Hepatocyte (in vitro differentiated cells): Measurements from ENCODE around the gene NEURL4. TPM values are rescaled to one million over a fixed set of nuclear protein-coding genes. Genes with fewer than 3 reads are reported as not detected.
A peak's percentile ranks its signal among the peaks of the same experiment; 100 is the strongest.

Source experiments
- DNase-seq: peaks from one replicate; pipeline ENCODE4 v3.0.0-alpha.2; 2016; ENCODE audit warnings: low spot score
- H2AFZ ChIP-seq: fragments of 200-600 bp; sonication (generic); 2 replicates; pipeline ENCODE4 v1.6.0; 2016; ENCODE audit warnings: antibody characterized with exemption, mild to moderate bottlenecking
- H3K27ac ChIP-seq: fragments of 200-600 bp; sonication (generic); 2 replicates; pipeline ENCODE4 v1.5.1; 2016; ENCODE audit warnings: mild to moderate bottlenecking
- H3K27me3 ChIP-seq: fragments of 200-600 bp; sonication (generic); 2 replicates; pipeline ENCODE4 v1.6.1; 2016
- H3K36me3 ChIP-seq: fragments of 200-600 bp; sonication (generic); replicated peaks from 2 replicates; pipeline ENCODE4 v1.5.1; 2016; ENCODE audit warnings: low read depth; ENCODE audit not compliant: insufficient read depth
- H3K4me1 ChIP-seq: fragments of 200-600 bp; sonication (generic); 2 replicates; pipeline ENCODE4 v1.5.1; 2016; ENCODE audit warnings: mild to moderate bottlenecking, moderate library complexity; ENCODE audit not compliant: insufficient read depth
- H3K4me2 ChIP-seq: fragments of 200-600 bp; sonication (generic); 2 replicates; pipeline ENCODE4 v1.6.0; 2016
- H3K4me3 ChIP-seq: fragments of 200-600 bp; sonication (generic); 2 replicates; pipeline ENCODE4 v1.5.1; 2016; ENCODE audit warnings: mild to moderate bottlenecking
- H3K79me2 ChIP-seq: fragments of 200-600 bp; sonication (generic); 2 replicates; pipeline ENCODE4 v1.6.0; 2017; ENCODE audit warnings: mild to moderate bottlenecking
- H3K9me2 ChIP-seq: fragments of 200-600 bp; sonication (generic); replicated peaks from 2 replicates; pipeline ENCODE4 v1.6.0; 2017; ENCODE audit warnings: mild to moderate bottlenecking; ENCODE audit not compliant: insufficient read depth
- H3K9me3 ChIP-seq: fragments of 200-600 bp; sonication (generic); 2 replicates; pipeline ENCODE4 v1.5.1; 2016; ENCODE audit warnings: low read depth, mild to moderate bottlenecking
- H4K20me1 ChIP-seq: fragments of 200-600 bp; sonication (generic); 2 replicates; pipeline ENCODE4 v1.6.0; 2016; ENCODE audit warnings: mild to moderate bottlenecking; ENCODE audit not compliant: insufficient read depth, poor library complexity, severe bottlenecking
- CTCF ChIP-seq: fragments of 200-600 bp; sonication (generic); IDR thresholded peaks from 2 replicates; pipeline ENCODE4 v1.5.1; 2016; ENCODE audit warnings: antibody characterized with exemption, mild to moderate bottlenecking; ENCODE audit not compliant: poor library complexity
- EZH2 ChIP-seq: fragments of 200-600 bp; sonication (generic); IDR thresholded peaks from 2 replicates; pipeline ENCODE4 v1.6.1; 2016; ENCODE audit warnings: antibody characterized with exemption, mild to moderate bottlenecking, borderline replicate concordance
- EZH2phosphoT487 ChIP-seq: fragments of 200-600 bp; sonication (generic); IDR thresholded peaks from one replicate; pipeline ENCODE4 v1.6.1; 2018; ENCODE audit warnings: antibody characterized with exemption, mild to moderate bottlenecking, low read depth, moderate library complexity; ENCODE audit not compliant: unreplicated experiment, severe bottlenecking
- WGBS: methylation state at CpG from one replicate; pipeline ENCODE4 v1.1.6; 2016; ENCODE audit warnings: low lambda C conversion rate; ENCODE audit errors: missing lambda C conversion rate; 5-methylcytosine and 5-hydroxymethylcytosine counted together
- polyA plus RNA-seq: library from polyadenylated mRNA; unstranded; fragments of >200 nt; fragmentation: Nextera tagmentation; extraction: Ambion mirVana; gene quantifications from 2 replicates; pipeline ENCODE4 v1.2.1, GENCODE V29; 2016
- total RNA-seq: library from RNA; depleted of rRNA; stranded (reverse); fragments of >200 nt; gene quantifications from 2 replicates; pipeline ENCODE4 v1.2.3, GENCODE V29; 2014

The NEURL4 gene
- total and polyA plus RNA-seq, 2 experiments from 2014 or later: 9.5 to 9.6 TPM

GRCh38 chr17:7328009-7328408 lies 1.1 kb downstream of the NEURL4 start:
- H3K36me3 ChIP-seq: no peaks in the 10 kb centered on the region
- no peak overlapping the region for H2AFZ ChIP-seq
- H3K4me2 ChIP-seq: peak overlapping the region; percentile 91
- H3K9me3 ChIP-seq: no peaks in the 10 kb centered on the region
- H3K4me3 ChIP-seq: no peak overlapping the region
- H3K4me1 ChIP-seq: peaks cover 10% of the 10 kb centered on the region
- peak overlapping the region; percentile 92 for H3K27ac ChIP-seq
- WGBS: 100% methylated on average over 1 of the region's 1 CpG
- H3K27me3 ChIP-seq: no peaks in the 10 kb centered on the region
- no peaks in the 10 kb centered on the region for H4K20me1 ChIP-seq
- DNase-seq: no peak
- H3K79me2 ChIP-seq: peaks cover 17% of the 10 kb centered on the region
- TF ChIP-seq EZH2 (no peak), EZH2phosphoT487 (no peak), CTCF (no peak)
- H3K9me2 ChIP-seq: no peaks in the 10 kb centered on the region

- H3K9me2 ChIP-seq: no peaks in the 10 kb centered on the region
- DNase-seq: no peak
- H3K9me3 ChIP-seq: no peaks in the 10 kb centered on the region
- peaks cover 10% of the 10 kb centered on the region for H3K4me1 ChIP-seq
- no peaks in the 10 kb centered on the region for H4K20me1 ChIP-seq
- TF ChIP-seq EZH2phosphoT487 (no peak), EZH2 (no peak), CTCF (no peak)
- H3K79me2 ChIP-seq: peaks cover 17% of the 10 kb centered on the region
- no peak overlapping the region for H3K27ac ChIP-seq
- H3K4me3 ChIP-seq: no peak overlapping the region
- no peaks in the 10 kb centered on the region for H3K27me3 ChIP-seq
- H2AFZ ChIP-seq: no peak overlapping the region
- H3K4me2 ChIP-seq: peak overlapping the region; percentile 91
- 99% methylated on average over 11 of the region's 17 CpGs for WGBS
- no peaks in the 10 kb centered on the region for H3K36me3 ChIP-seq
Observed at GRCh38 chr17:7327501-7327900, 1.6 kb downstream of the NEURL4 start.

GRCh38 chr17:7327056-7327455 lies 2.1 kb downstream of the NEURL4 start:
- Histone ChIP-seq H3K79me2 (peaks cover 17% of the 10 kb centered on the region), H3K4me3 (no peak overlapping the region), H3K27ac (no peak overlapping the region), H3K27me3 (no peaks in the 10 kb centered on the region), H3K9me2 (no peaks in the 10 kb centered on the region), H4K20me1 (no peaks in the 10 kb centered on the region), H3K4me1 (peaks cover 10% of the 10 kb centered on the region), H3K4me2 (no peak overlapping the region), H3K36me3 (no peaks in the 10 kb centered on the region), H2AFZ (no peak overlapping the region), H3K9me3 (no peaks in the 10 kb centered on the region)
- WGBS: 97% methylated on average over 7 of the region's 7 CpGs
- TF ChIP-seq EZH2phosphoT487 (no peak), CTCF (no peak), EZH2 (no peak)
- DNase-seq: no peak

- Histone ChIP-seq H3K4me2 (no peak overlapping the region), H3K9me3 (no peaks in the 10 kb centered on the region), H3K27me3 (no peaks in the 10 kb centered on the region), H3K27ac (no peak overlapping the region), H2AFZ (no peak overlapping the region), H3K4me3 (no peak overlapping the region), H3K4me1 (peaks cover 10% of the 10 kb centered on the region), H3K36me3 (no peaks in the 10 kb centered on the region), H3K79me2 (peaks cover 17% of the 10 kb centered on the region), H4K20me1 (no peaks in the 10 kb centered on the region), H3K9me2 (no peaks in the 10 kb centered on the region)
- TF ChIP-seq EZH2phosphoT487: no peak
- TF ChIP-seq CTCF: no peak
- no peak for TF ChIP-seq EZH2
- WGBS: 97% methylated on average over 11 of the region's 11 CpGs
- no peak for DNase-seq
Observed at GRCh38 chr17:7326186-7326585, 2.9 kb downstream of the NEURL4 start.
